HG03280 (cell line): ENCODE results near the gene MAMDC2.
"Not testable (repeated sequence)": the region's sequence is repeated elsewhere in the genome, so short reads cannot be mapped to it uniquely, and the experiment has no call there.

Experiments
- ATAC-seq: cut with Tn5 transposase; IDR thresholded peaks from one replicate; pipeline ENCODE4 v1.9.1; 2021; ENCODE audit warnings: mild to moderate bottlenecking, moderate library complexity; ENCODE audit not compliant: unreplicated experiment

MAMDC2 gene

DNA sequence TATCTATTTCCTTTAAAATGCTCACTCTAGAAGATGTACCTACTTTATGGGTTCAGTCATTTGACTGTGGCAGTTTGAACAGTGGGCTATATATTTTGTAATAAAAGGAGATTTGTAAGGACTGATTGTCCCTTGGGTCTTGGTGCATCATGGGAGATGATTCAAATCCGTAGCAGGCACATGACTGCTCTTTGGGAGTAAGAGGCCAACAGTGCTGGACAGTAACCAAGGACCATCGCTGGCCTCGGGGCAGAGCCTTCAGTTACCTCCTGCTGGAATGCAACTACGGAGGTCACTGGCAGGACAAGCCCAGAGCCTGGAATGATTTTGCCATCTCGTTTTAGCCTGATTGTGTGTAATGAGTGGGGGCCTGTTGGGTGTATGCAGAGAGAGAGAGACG, 7.0 kb upstream of the MAMDC2 start:
- ATAC-seq = no peak

GRCh38 chr9:70038171-70038621, 5.5 kb upstream of the MAMDC2 start:
- ATAC-seq = not testable (repeated sequence)

- ATAC-seq = no peak
Measured at GRCh38 chr9:70040376-70040903, 3.2 kb upstream of the MAMDC2 start.

DNA sequence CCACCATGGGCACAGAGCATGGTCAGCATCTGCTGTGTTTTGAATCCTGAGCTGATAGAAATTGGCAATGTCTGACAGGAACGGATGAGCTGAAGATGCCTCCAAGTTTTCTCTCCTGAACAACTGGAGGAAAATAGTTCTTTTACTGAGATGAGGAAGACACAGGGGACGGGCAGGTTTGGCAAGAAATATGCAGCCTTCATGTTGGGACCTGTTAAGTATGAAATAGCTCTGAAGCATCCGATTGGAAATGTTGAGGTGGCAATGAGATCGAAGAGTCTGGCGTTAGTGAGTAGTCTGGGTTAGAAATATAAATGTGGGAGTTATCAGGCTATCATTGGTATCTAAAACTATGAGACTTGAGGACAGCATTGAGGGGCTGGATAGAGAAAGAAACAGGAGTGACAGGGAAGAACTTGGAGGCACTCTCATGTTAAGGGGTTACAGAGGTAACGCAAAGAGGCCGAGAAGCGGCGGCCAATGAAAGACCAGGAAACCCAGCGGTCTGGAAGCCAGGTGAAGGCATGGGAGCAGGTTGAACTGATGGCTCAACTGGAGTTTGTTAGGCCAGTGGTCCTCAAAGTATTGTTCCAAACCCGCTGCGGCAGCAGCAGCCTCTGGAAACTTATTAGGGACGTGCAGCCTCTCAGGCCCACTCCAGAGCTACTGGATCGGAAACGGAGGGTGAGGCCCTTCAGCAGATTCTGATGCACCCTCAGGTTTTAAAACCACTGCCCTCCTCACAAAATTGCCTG, 1.0 kb upstream of the MAMDC2 start:
- ATAC-seq = no peak

DNA sequence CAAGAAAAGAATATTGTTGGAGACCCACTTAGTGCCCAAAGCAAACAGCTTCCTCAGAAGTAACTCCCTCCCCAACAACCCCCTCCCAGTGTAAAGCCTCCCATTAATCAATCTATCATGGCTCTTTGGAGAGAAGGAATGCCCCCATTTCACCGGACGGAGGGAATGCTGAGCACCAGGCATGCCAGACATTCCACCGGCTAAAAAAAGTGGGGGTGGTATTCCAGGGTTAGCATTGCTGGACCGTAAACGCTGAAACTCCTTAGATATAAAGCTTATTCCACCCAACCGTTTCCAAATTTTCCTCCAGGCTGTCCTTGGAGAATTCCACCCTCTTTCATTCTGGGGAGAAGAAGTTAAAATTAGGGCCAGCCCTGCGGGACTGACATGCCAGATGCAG, 363 bp upstream of the MAMDC2 start:
- no peak for ATAC-seq

- no peak for ATAC-seq
Measured at GRCh38 chr9:70044490-70045307, 1.1 kb downstream of the MAMDC2 start.

- ATAC-seq = no peak
Measured at GRCh38 chr9:70045452-70045851, 1.8 kb downstream of the MAMDC2 start.

GRCh38 chr9:70046274-70047070, 2.8 kb downstream of the MAMDC2 start:
- no peak for ATAC-seq

DNA sequence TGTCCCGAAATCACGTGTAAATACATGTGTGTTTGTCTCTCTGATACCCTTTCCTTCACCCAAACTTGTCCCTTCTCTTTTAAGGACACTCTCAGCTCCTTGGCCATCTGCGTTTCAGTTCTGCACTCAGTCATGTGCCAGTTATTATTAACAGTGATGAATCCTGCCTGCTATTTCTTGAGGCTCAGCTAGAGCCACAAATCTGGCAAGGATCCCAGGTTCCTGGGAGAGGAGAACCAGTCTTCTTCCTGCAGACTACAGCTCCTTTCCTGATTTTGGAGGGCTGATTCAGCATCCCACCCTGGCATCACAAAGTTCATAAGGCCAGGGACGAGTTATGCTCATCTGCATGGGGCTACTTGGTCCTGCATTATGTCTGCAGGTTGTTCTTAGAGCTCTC, 5.6 kb downstream of the MAMDC2 start:
- ATAC-seq = no peak

DNA sequence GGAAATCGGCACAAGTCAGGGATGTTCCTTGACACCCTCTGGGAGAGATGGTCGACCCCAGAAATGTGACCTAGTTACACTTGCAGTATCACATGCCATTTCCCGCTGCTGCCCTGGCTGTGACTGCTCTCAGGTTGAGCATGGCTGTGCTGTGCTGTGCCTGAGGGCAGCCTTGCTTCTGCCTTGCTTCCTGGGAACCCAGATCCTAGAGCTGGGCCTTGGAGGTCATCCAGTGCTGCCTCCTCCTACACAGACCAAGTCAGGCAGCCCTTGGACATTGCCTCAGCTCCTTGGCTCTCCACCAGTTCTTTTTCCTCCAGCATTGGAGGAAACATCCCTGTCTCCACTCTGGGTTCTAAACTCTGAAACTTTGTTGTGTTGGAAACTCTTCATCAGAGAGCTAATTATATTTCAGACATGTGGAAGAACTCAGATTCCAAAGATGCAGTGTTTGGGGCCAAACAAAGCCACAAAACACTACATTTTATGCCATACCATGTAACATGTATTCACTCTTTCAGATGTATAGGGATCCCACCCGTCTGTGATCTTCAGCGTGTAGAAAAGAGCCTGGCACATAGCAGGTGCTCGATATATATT, 6.1 kb downstream of the MAMDC2 start:
- ATAC-seq = no peak

DNA sequence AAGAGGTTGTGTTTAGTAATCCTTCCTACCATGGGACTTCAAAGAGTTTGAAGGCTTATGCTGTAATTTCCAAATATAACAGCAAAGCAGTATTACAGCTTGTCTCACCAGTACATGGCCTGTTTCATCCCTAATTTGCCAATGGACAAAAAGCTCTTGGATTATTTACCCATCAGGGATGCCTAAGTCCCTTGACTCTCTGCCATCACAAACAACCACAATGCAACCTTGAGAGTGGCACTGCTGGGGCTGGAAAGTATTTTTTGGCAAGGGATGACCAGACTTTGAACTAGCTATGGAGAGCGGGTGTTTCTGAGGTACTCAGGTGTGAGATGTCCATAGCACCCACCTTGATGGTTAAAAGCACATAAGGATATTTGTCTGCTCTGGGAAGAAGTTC, 9.1 kb downstream of the MAMDC2 start:
- ATAC-seq = no peak

DNA sequence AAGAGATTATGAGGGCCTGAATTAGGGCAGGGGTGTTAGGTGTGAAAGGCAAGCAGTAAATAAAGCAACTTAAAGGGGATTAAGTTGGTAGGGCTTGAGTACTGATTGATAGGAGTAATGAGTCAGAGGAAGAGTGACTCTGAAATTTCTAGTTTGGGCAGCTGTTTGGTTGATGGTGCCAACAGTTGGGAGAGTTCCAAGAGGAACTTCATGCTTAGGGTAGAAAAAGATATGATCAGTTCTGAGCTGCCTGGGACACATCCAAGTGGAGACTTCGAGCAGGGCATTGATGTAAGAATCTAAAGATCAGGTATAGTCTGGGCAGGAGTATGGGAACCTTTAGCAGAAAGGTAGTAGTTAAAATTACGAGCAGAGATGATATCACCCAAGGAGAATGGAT, 10.2 kb downstream of the MAMDC2 start:
- ATAC-seq = no peak

DNA sequence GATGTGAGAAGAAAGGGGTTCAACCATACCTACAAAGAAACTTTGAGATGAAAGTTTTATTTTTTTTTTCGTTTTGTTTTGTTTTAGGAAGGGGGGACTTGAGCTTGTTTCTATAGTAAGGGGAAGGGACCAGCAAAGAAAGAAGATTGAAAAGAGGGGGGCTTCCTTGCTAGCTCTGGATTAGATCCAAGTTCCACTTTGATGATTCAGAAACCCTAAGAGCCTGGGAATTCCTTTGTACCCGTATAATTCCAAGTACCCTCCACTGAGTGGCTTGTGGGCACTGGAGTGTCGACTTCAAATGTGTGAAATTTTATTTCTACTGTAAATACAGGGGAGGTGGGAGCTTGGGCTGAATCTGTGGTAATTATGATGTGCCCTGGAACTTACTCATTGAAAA, 10.9 kb downstream of the MAMDC2 start:
- no peak for ATAC-seq

GRCh38 chr9:70055406-70056210, 12.0 kb downstream of the MAMDC2 start:
- ATAC-seq = no peak

DNA sequence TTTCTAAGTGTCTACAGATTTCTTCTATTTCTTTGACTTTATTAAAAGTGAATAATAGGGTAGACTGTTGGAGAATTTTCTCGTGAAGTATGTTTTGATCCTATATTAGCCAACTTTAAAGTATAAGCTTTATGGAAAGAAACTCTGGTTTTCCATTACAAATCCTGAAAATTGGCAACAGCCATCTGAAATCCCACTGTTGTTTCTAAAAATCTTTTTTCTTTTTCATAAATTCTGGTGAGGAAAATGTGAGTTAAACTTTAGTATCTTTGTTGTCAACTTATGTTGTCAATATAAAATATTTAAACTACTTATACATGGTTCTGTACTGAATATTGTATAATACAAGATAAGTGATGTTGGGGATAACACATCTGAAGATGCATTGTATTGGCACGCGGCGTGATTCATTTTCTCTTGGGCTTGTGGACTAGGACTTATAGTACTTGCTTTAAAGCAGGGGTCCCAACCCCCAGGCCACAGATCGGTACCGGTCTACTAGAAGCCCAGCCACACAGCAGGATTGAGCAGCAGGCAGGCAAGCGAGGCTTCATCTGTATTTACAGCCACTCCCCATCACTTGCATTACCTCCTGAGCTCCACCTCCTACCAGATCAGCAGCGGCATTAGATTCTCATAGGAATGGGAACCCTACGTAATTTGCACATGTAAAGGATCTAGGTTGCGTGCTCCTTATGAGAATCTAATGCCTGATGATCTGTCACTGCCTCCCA, 12.7 kb downstream of the MAMDC2 start:
- ATAC-seq = no peak

- no peak for ATAC-seq
Measured at GRCh38 chr9:70058569-70059116, 15.0 kb downstream of the MAMDC2 start.

GRCh38 chr9:70060148-70060882, 16.7 kb downstream of the MAMDC2 start:
- no peak for ATAC-seq

DNA sequence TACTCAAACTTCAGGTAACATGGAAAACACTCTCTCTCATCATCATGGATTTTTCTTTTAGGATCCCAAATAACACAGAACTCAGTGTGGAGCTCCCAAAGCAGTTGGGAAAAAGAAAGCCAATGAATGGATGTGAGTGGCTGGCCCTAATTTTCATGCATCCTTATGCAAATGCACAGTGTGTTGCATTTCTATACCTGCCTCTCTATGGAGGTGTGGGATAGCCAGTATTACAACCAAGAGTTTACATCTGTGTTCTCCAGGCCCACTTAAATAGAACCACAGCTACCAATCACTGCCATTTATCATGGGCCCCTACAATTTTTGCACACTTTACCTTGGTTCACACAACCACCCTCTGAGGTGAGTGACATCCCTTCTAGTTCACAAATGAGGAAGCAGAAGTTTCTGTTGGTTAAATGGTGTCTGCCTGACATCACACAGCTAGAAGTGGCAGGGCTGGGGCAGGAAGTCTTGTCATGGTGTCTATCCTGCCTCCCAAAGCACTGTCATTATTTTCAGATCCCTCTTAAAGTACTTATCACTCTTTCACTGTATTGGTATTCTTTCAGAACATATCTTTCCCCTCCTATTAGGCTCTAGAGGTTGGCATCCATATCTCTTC, 17.3 kb downstream of the MAMDC2 start:
- ATAC-seq = no peak
